Dendritic cell treated with granulocyte-macrophage colony-stimulating factor and Interleukin-4, amounts not matched to agents 40 ng/mL and 50 ng/mL, for 4 days (primary cell): ENCODE results near the gene CASZ1.

ENCODE experiments used
- H3K27ac Mint-ChIP-seq: one replicate; pipeline ENCODE4 v1.8.0; 2022; ENCODE audit warnings: mild to moderate bottlenecking, mixed read lengths
- H3K27me3 Mint-ChIP-seq: one replicate; pipeline ENCODE4 v1.8.0; 2022; ENCODE audit warnings: mild to moderate bottlenecking, mixed read lengths
- H3K36me3 Mint-ChIP-seq: one replicate; pipeline ENCODE4 v1.8.0; 2022; ENCODE audit warnings: low read depth, mixed read lengths
- H3K4me1 Mint-ChIP-seq: one replicate; pipeline ENCODE4 v1.8.0; 2022; ENCODE audit warnings: low read depth, mixed read lengths
- H3K4me3 Mint-ChIP-seq: one replicate; pipeline ENCODE4 v1.8.0; 2022; ENCODE audit warnings: mild to moderate bottlenecking, moderate library complexity, mixed read lengths
- H3K9me3 Mint-ChIP-seq: one replicate; pipeline ENCODE4 v1.8.0; 2022; ENCODE audit warnings: mixed read lengths
- intact Hi-C: fragments of 100-400 bp; cut with micrococcal nuclease; formaldehyde crosslinking; loops from one replicate; pipeline ENCODE4 v1.15.0; 2022

CASZ1 gene

DNA sequence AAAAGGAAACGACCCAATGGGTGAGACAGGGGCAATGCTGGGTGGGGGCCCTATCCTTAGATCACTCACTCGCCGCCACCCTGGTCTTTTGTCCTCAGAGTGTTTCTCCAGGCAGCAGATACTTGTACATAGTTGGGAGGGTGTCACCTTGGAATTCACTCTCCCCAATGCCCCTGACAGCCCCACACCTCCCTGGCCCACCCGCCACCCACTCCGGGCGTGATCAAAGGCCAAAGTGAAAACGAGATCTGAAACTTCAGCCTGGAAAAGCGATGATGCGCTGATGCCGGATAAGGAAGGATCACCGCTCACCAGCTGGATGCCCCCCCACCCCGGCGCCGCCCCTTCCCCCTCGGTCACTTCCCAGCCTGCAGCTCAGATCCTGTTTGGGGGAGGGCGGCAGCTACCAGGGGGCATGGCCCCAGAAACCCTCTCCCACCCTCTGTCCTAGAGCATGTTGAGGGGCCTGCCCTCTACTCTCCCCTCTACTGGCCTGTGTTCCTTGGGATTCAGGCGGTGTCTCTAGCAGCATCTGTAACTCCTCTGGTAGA is 33.6 kb upstream of the CASZ1 start:
- intact Hi-C loops, result no loop called here
- peaks cover 39% of the 10 kb centered on the region for H3K27me3 Mint-ChIP-seq
- peak overlapping the region; percentile 4 for H3K27ac Mint-ChIP-seq
- H3K9me3 Mint-ChIP-seq, result no peaks in the 10 kb centered on the region
- no peaks in the 10 kb centered on the region for H3K36me3 Mint-ChIP-seq
- peaks cover 15% of the 10 kb centered on the region for H3K4me1 Mint-ChIP-seq
- H3K4me3 Mint-ChIP-seq, result no peak overlapping the region

DNA sequence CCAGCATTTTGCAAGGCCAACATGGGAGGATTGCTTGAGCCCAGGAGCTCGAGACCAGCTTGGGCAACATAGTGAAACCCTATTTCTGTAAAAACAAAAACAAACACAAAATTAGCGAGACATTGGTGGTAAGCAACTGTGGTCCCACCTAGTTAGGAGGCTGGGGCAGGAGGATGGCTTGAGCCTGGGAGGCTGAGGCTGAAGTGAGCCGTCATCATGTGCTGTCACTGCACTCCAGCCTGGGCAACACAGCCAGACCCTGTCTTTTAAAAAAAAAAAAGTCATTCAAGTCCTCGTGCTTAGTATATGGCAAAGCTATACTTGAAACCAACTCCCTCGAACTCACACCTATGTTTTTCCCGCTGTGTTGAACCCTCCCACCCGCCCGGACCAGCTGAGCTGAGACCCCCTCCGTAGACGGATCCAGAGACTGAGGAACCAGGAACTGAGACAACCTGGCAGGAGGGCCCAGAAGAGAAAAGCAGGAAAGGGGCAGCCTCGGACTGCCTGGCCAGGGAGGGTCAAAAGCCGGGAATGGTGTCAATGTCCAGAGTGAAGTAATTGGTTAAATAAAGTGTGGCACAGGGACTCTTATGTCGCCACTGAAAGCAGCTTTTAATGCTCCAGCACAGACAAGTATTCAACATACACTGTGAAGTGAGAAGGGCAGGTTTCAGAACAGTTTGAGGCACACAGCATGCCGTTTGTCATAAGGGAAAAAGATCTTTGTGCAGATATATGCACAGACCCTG is 32.8 kb upstream of the CASZ1 start:
- H3K9me3 Mint-ChIP-seq, result no peaks in the 10 kb centered on the region
- no peak overlapping the region for H3K4me3 Mint-ChIP-seq
- peaks cover 33% of the 10 kb centered on the region for H3K27me3 Mint-ChIP-seq
- intact Hi-C loops, result no loop called here
- no peaks in the 10 kb centered on the region for H3K36me3 Mint-ChIP-seq
- H3K4me1 Mint-ChIP-seq, result peaks cover 15% of the 10 kb centered on the region
- H3K27ac Mint-ChIP-seq, result no peak overlapping the region

- Mint-ChIP-seq H3K36me3 (no peaks in the 10 kb centered on the region), H3K4me1 (peaks cover 15% of the 10 kb centered on the region), H3K4me3 (no peak overlapping the region), H3K27me3 (peaks cover 25% of the 10 kb centered on the region), H3K9me3 (no peaks in the 10 kb centered on the region), H3K27ac (peak overlapping the region; percentile 18)
- intact Hi-C loops, result no loop called here
These were observed 31.2 kb upstream of the CASZ1 start for GRCh38 chr1:10827377-10828333.

GRCh38 chr1:10825592-10825991 is 29.1 kb upstream of the CASZ1 start:
- no peak overlapping the region for H3K27ac Mint-ChIP-seq
- H3K9me3 Mint-ChIP-seq, result no peaks in the 10 kb centered on the region
- H3K4me1 Mint-ChIP-seq, result peaks cover 8% of the 10 kb centered on the region
- no peaks in the 10 kb centered on the region for H3K36me3 Mint-ChIP-seq
- intact Hi-C loops, result no loop called here
- H3K27me3 Mint-ChIP-seq, result peaks cover 21% of the 10 kb centered on the region
- no peak overlapping the region for H3K4me3 Mint-ChIP-seq

GRCh38 chr1:10824821-10825540 is 28.5 kb upstream of the CASZ1 start:
- H3K9me3 Mint-ChIP-seq, result no peaks in the 10 kb centered on the region
- H3K4me1 Mint-ChIP-seq, result peaks cover 2% of the 10 kb centered on the region
- no peaks in the 10 kb centered on the region for H3K36me3 Mint-ChIP-seq
- H3K27ac Mint-ChIP-seq, result no peak overlapping the region
- intact Hi-C loops, result no loop called here
- peaks cover 21% of the 10 kb centered on the region for H3K27me3 Mint-ChIP-seq
- no peak overlapping the region for H3K4me3 Mint-ChIP-seq

DNA sequence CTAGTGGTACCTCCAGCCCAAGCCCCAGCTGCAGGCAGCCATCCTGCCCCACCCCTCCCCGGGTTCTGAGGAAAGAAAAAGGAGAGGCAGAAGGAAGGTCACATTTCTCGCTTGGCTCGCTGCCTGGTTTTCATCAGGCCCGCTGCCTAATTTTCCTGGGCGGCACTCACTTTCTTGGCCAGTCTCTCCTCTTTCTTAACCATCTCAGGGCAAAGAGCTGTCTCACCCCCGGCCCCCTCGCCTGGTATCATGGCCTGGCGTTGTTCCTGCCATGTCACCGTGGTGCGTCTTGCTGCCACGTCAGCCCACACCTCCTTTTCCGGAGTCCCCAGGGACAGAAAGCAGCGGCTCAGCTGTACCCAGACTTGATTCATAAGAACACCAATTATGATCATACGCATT is 26.6 kb upstream of the CASZ1 start:
- no peaks in the 10 kb centered on the region for H3K9me3 Mint-ChIP-seq
- H3K36me3 Mint-ChIP-seq, result no peaks in the 10 kb centered on the region
- H3K27ac Mint-ChIP-seq, result no peak overlapping the region
- intact Hi-C loops, result no loop called here
- H3K27me3 Mint-ChIP-seq, result peaks cover 10% of the 10 kb centered on the region
- no peaks in the 10 kb centered on the region for H3K4me1 Mint-ChIP-seq
- no peak overlapping the region for H3K4me3 Mint-ChIP-seq

GRCh38 chr1:10821388-10821787 is 24.9 kb upstream of the CASZ1 start:
- no peak overlapping the region for H3K4me3 Mint-ChIP-seq
- H3K27ac Mint-ChIP-seq, result no peak overlapping the region
- intact Hi-C loops, result no loop called here
- H3K4me1 Mint-ChIP-seq, result no peaks in the 10 kb centered on the region
- peaks cover 3% of the 10 kb centered on the region for H3K27me3 Mint-ChIP-seq
- no peaks in the 10 kb centered on the region for H3K36me3 Mint-ChIP-seq
- no peaks in the 10 kb centered on the region for H3K9me3 Mint-ChIP-seq

DNA sequence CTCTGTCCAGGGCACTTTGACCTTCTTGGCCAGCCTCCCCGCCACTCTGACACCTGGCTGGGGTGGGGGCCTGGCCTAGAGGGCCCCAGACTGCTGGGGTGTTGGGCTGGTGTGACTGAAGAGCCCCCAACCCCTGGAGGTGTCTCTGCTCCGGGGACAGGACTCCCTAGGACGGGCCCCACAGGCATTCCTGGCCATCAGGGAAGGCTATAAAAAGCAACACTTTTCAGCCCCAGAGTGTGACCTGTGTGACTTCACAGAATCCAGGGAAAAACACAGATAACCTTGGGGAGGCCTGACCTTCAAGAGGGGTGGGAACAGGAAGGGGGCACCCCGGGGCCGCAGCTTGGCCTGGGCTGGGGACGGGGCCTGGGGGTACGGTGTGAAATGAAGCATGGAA is 24.0 kb upstream of the CASZ1 start:
- Mint-ChIP-seq H3K9me3 (no peaks in the 10 kb centered on the region), H3K4me3 (no peak overlapping the region), H3K36me3 (no peaks in the 10 kb centered on the region), H3K27me3 (peaks cover 3% of the 10 kb centered on the region), H3K27ac (no peak overlapping the region), H3K4me1 (no peaks in the 10 kb centered on the region)
- intact Hi-C loops, result no loop called here

DNA sequence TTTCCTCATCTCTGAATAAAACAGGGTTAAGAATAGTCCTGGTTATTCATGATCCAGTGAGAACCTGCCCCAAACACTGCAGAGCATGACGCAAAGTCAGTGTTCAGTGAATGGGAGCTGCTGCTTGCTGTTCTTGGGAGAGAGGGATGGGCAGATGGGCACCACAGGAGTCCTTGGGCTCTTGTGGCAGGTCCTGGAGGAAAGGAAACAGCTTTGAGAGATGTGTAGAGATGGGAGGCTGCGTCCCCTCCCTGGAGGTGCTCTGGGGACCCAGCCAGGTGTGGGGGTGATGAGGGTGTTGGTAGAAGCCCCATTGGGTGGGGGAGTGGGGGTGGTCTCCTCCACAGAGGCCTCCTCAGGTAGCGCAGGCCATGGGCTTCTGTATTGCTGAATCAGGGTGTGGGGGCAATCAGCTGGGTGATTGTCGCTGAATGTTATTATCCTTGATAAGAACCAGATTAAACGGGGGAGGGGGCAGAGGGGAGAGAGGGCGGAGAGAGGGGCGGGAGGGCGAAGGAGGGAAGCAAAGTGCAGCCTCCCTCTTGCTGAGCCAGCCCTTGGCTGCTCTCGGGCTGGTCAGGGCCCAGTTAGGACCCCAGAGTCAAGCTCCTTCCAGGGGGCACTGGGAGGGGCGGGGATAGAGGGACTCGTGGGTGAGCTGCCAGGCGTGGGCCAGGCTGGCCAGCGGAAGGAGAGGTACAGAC is 22.9 kb upstream of the CASZ1 start:
- Mint-ChIP-seq H3K36me3 (no peaks in the 10 kb centered on the region), H3K9me3 (no peaks in the 10 kb centered on the region), H3K4me3 (no peak overlapping the region), H3K27ac (no peak overlapping the region), H3K27me3 (peaks cover 3% of the 10 kb centered on the region), H3K4me1 (no peaks in the 10 kb centered on the region)
- intact Hi-C loops, result no loop called here

GRCh38 chr1:10818262-10819197 is 22.1 kb upstream of the CASZ1 start:
- intact Hi-C loops, result no loop called here
- H3K9me3 Mint-ChIP-seq, result no peaks in the 10 kb centered on the region
- no peak overlapping the region for H3K27ac Mint-ChIP-seq
- no peaks in the 10 kb centered on the region for H3K4me1 Mint-ChIP-seq
- H3K27me3 Mint-ChIP-seq, result no peaks in the 10 kb centered on the region
- H3K36me3 Mint-ChIP-seq, result no peaks in the 10 kb centered on the region
- no peak overlapping the region for H3K4me3 Mint-ChIP-seq

GRCh38 chr1:10816743-10817369 is 20.4 kb upstream of the CASZ1 start:
- H3K27me3 Mint-ChIP-seq, result no peaks in the 10 kb centered on the region
- H3K36me3 Mint-ChIP-seq, result no peaks in the 10 kb centered on the region
- H3K4me1 Mint-ChIP-seq, result no peaks in the 10 kb centered on the region
- intact Hi-C loops, result no loop called here
- H3K9me3 Mint-ChIP-seq, result no peaks in the 10 kb centered on the region
- no peak overlapping the region for H3K4me3 Mint-ChIP-seq
- H3K27ac Mint-ChIP-seq, result no peak overlapping the region

- intact Hi-C loops, result no loop called here
- H3K4me3 Mint-ChIP-seq, result no peak overlapping the region
- no peaks in the 10 kb centered on the region for H3K9me3 Mint-ChIP-seq
- H3K36me3 Mint-ChIP-seq, result no peaks in the 10 kb centered on the region
- H3K4me1 Mint-ChIP-seq, result no peaks in the 10 kb centered on the region
- no peaks in the 10 kb centered on the region for H3K27me3 Mint-ChIP-seq
- no peak overlapping the region for H3K27ac Mint-ChIP-seq
These were observed 19.8 kb upstream of the CASZ1 start for GRCh38 chr1:10816233-10816632.
